ENCODE measurements around the gene VGLL4. TPM values are rescaled to one million over a fixed set of nuclear protein-coding genes. Genes with fewer than 3 reads are reported as not detected.
A peak's percentile ranks its signal among the peaks of the same experiment; 100 is the strongest.

VGLL4 gene
- total RNA-seq, 1 experiment from 2014 or later, result 42.1 TPM

DNA sequence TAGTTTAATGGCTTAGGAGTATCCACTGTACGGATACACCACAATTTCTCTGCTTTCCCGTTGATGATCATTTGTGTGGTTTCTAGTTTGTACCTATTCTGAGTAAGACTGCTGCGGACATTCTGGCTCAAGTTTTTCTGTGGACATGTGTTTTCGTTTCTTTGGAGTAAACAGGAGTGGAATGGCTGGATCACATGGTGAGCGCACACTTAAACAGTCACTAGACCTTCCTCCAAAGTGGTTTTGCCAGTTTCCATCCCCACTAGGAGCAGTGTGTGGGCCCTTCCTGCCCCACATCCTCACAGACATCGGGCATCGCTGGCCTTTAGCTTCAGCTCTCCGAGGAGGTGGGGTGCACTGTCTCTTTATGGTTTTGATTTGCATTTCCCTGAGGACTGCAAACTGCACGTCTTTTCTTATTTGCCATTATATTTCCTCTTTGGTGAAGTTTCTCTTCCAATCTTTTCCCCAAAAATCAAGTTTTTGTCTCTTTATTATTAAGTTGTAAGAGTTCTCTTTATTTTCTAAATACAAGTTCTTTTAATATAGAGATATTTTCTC, 94.1 kb downstream of the VGLL4 start:
- Histone ChIP-seq H4K91ac (ENCODE audit: insufficient read length, low read depth, low read length) (no peak overlapping the region), H3T11ph (ENCODE audit: low read length) (no peak overlapping the region), H3K9me3 (ENCODE audit: control insufficient read depth, low read depth, low read length) (no peaks in the 10 kb centered on the region), H3K56ac (ENCODE audit: insufficient read length, low read depth, low read length) (no peak overlapping the region), H3K27me3 (ENCODE audit: insufficient read depth, low read length) (no peaks in the 10 kb centered on the region), H2AFZ (ENCODE audit: low read length) (no peak overlapping the region), H3K4me1 (ENCODE audit: insufficient read depth, low read length) (no peaks in the 10 kb centered on the region), H3K79me2 (ENCODE audit: insufficient read depth, low read length) (no peaks in the 10 kb centered on the region), H3K4ac (ENCODE audit: low read depth, low read length) (no peak overlapping the region), H3K79me1 (ENCODE audit: insufficient read depth, low read depth, low read length, poor library complexity, severe bottlenecking) (peaks cover 3% of the 10 kb centered on the region), H3K18ac (ENCODE audit: insufficient read length, low read depth, low read length) (no peak overlapping the region), H2BK15ac (ENCODE audit: low read depth, low read length) (no peak overlapping the region), H4K20me1 (ENCODE audit: control insufficient read depth, insufficient read depth, insufficient read length) (no peaks in the 10 kb centered on the region), H2BK120ac (ENCODE audit: low read depth, low read length, poor library complexity, severe bottlenecking) (no peak overlapping the region), H4K5ac (ENCODE audit: insufficient read length, low read depth, low read length) (no peak overlapping the region), H2BK12ac (ENCODE audit: insufficient read length, low read depth, low read length) (no peak overlapping the region), H4K8ac (replicated peaks; ENCODE audit: insufficient read length, low read depth, low read length) (no peak overlapping the region), H3K4me2 (ENCODE audit: insufficient read depth, insufficient read length, low read length) (no peak overlapping the region), H3K14ac (ENCODE audit: insufficient read depth, low read length) (no peak overlapping the region), H3K9ac (ENCODE audit: extremely low read depth, insufficient read length, low read length) (no peak overlapping the region), H2BK5ac (ENCODE audit: insufficient read length, low read length) (no peak overlapping the region), H2BK20ac (ENCODE audit: low read depth, low read length, poor library complexity, severe bottlenecking) (no peak overlapping the region), H2AK5ac (ENCODE audit: insufficient read length, low read length) (no peak overlapping the region), H3K23me2 (ENCODE audit: insufficient read length, low read depth, low read length, poor library complexity, severe bottlenecking) (no peaks in the 10 kb centered on the region), H3K27ac (ENCODE audit: insufficient read length, low read depth, low read length) (no peak overlapping the region), H3K23ac (ENCODE audit: insufficient read length, low read depth, low read length) (peak overlapping the region; percentile 74)
- TF ChIP-seq, protein P1, sequence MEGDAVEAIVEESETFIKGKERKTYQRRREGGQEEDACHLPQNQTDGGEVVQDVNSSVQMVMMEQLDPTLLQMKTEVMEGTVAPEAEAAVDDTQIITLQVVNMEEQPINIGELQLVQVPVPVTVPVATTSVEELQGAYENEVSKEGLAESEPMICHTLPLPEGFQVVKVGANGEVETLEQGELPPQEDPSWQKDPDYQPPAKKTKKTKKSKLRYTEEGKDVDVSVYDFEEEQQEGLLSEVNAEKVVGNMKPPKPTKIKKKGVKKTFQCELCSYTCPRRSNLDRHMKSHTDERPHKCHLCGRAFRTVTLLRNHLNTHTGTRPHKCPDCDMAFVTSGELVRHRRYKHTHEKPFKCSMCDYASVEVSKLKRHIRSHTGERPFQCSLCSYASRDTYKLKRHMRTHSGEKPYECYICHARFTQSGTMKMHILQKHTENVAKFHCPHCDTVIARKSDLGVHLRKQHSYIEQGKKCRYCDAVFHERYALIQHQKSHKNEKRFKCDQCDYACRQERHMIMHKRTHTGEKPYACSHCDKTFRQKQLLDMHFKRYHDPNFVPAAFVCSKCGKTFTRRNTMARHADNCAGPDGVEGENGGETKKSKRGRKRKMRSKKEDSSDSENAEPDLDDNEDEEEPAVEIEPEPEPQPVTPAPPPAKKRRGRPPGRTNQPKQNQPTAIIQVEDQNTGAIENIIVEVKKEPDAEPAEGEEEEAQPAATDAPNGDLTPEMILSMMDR (conservative IDR thresholded peaks at IDR 0.05), result no peak
- H3K36me3 Mint-ChIP-seq (ENCODE audit: insufficient read depth in 1 of 3, low read depth in 3 of 3), result peaks cover 2 to 24% (median 15%) of the 10 kb centered on the region in 3 experiments; a peak in 5 of 7 replicates
- H3K9me3 Mint-ChIP-seq, result peaks cover 0 to 2% of the 10 kb centered on the region in 2 experiments; a peak in 3 of 5 replicates
- no peak for DNase-seq
- no peak overlapping the region for H3K27ac Mint-ChIP-seq
- H3K4me3 Mint-ChIP-seq, result no peak overlapping the region
- H3K4me1 Mint-ChIP-seq, result peaks cover 2 to 5% of the 10 kb centered on the region in 2 experiments; a peak in 3 of 4 replicates
- H3K27me3 Mint-ChIP-seq (ENCODE audit: low read depth), result no peaks in the 10 kb centered on the region
- WGBS (ENCODE audit: extremely low coverage, insufficient read length, low lambda C conversion rate), result no CpG with 5 or more reads among the region's 9 CpGs

All from H9 (cell line).